HL-60 (cell line): ENCODE measurements around the gene CLEC14A.

Experiments used
- DNase-seq, 2 experiments: peaks; one replicate each; pipeline ENCODE4 v3.0.0-alpha.2; 2010 to 2020; ENCODE audit warnings: low read depth in 1 of 2, low spot score in 1 of 2
- H3K27ac ChIP-seq: fragments of 250-450 bp; sonication (Bioruptor Pico); replicated peaks from 2 replicates; pipeline ENCODE4 v1.5.1; 2020; ENCODE audit warnings: mild to moderate bottlenecking, moderate library complexity
- H3K27me3 ChIP-seq: fragments of 250-450 bp; sonication (Bioruptor Pico); 2 replicates; pipeline ENCODE4 v1.5.1; 2021; ENCODE audit warnings: mild to moderate bottlenecking, moderate library complexity; ENCODE audit not compliant: insufficient read depth, poor library complexity, severe bottlenecking
- H3K4me3 ChIP-seq: replicated peaks from 2 replicates; pipeline ENCODE4 v1.5.1; 2011; ENCODE audit warnings: mild to moderate bottlenecking, control low read depth, low read length; ENCODE audit not compliant: insufficient read depth
- CTCF ChIP-seq: IDR thresholded peaks from one replicate; pipeline ENCODE4 v1.5.1; 2011; ENCODE audit warnings: low read length, control low read depth, inconsistent platforms; ENCODE audit not compliant: insufficient read depth
- GABPA ChIP-seq: IDR thresholded peaks from 2 replicates; pipeline ENCODE4 v1.6.1; 2012; ENCODE audit warnings: low read depth
- POLR2AphosphoS5 ChIP-seq: IDR thresholded peaks from 2 replicates; pipeline ENCODE4 v1.6.1; 2012; ENCODE audit warnings: low read depth
- REST ChIP-seq: IDR thresholded peaks from 2 replicates; pipeline ENCODE4 v1.6.1; 2012; ENCODE audit warnings: low read depth; ENCODE audit not compliant: insufficient replicate concordance
- SPI1 ChIP-seq: IDR thresholded peaks from 2 replicates; pipeline ENCODE4 v1.6.1; 2012; ENCODE audit warnings: low read depth, mild to moderate bottlenecking, borderline replicate concordance

The CLEC14A gene

DNA sequence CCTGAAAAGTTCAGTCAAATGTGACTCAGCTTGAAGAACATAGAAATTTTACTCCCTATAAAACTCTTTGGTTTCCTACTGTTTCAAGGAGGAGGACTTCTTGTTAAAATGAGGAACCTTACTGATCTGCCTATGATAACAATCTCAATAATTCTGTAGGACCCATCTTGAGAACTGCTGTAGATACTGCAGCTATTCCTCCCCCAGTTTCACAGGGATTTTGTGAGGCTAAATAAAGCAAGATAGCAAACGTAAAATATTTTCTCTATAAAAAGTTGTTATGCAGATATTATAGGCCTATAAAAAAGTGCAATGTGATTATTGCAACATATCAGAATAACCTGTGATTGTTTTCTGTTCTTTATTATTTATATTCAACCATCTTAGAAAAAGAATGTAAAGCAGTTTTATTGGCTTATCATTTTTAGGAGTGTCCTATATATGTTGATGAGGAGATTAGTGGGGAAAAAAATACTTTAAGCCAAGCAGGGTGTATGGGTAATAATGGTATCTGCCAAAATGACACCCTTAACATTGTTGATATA, 12.1 kb downstream of the CLEC14A start:
- TF ChIP-seq REST (no peak), GABPA (no peak), CTCF (no peak)

DNA sequence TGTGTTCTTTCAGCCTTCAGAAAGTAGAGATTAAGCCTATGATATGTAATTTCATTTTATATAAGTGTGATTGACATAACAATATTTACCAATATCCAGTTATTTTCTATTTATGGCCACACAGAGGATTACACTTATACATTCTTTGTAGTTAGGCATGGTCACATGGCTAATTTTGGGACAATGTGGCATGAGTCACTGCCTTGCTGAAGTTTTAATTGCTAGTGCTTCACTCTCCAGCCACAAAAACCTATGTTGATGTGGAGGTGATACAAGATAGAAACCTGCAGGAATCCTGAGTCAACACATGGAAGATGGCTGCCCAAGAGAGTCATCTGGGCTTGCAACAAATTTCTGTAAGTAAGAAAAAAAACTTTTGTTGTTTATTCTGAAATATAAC, 17.0 kb downstream of the CLEC14A start:
- TF ChIP-seq CTCF: no peak
- H3K27ac ChIP-seq: no peak overlapping the region
- no peak overlapping the region for H3K4me3 ChIP-seq
- no peaks in the 10 kb centered on the region for H3K27me3 ChIP-seq
- no peak for DNase-seq

More for the DNA sequence above, 12.1 kb downstream of the CLEC14A start:
- no peak overlapping the region for H3K27ac ChIP-seq
- no peaks in the 10 kb centered on the region for H3K27me3 ChIP-seq
- no peak overlapping the region for H3K4me3 ChIP-seq
- no peak for DNase-seq

GRCh38 chr14:38238332-38238731, 17.6 kb downstream of the CLEC14A start:
- H3K27ac ChIP-seq: no peak overlapping the region
- DNase-seq: no peak
- no peak overlapping the region for H3K4me3 ChIP-seq
- no peak for TF ChIP-seq CTCF
- no peak for TF ChIP-seq POLR2AphosphoS5
- TF ChIP-seq SPI1: no peak
- no peak for TF ChIP-seq REST
- TF ChIP-seq GABPA: no peak
- no peaks in the 10 kb centered on the region for H3K27me3 ChIP-seq

- DNase-seq: no peak
- Histone ChIP-seq H3K4me3 (no peak overlapping the region), H3K27ac (no peak overlapping the region), H3K27me3 (no peaks in the 10 kb centered on the region)
- TF ChIP-seq POLR2AphosphoS5 (no peak), CTCF (no peak), SPI1 (no peak), GABPA (no peak), REST (no peak)
These were observed 22.7 kb downstream of the CLEC14A start for GRCh38 chr14:38233218-38233617.
